Measurements from ENCODE around the gene SIGLEC15. TPM values are rescaled to one million over a fixed set of nuclear protein-coding genes. Genes with fewer than 3 reads are reported as not detected.
"Not testable (repeated sequence)": the region's sequence is repeated elsewhere in the genome, so short reads cannot be mapped to it uniquely, and the experiment has no call there.

The SIGLEC15 gene
- total and polyA plus RNA-seq, 2 donors (not counting 1 experiment from before 2014, with no cell fraction given) = 0.19 to 1.5 TPM

DNA sequence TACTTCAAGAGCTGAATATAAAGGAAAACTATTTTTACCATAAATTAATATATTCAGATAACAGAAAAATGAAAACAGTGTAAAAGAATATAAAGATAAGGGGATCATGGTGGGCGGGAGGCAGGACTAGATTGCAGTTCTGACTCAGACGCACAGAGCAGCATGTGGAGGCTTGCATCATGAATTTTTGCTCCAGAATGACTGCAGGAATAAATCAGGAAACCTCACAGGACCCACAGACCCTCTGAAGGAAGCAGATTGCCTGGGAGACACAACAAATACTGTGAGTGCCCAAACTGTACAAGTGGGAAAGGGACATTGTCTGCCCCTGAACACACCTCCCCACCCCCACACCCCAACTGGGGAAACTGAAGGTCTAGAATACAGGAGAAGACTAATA lies 19.2 kb upstream of the SIGLEC15 start:
- H3K79me2 ChIP-seq (ENCODE audit: control insufficient read depth, insufficient read depth, low read length) = no peaks in the 10 kb centered on the region
- peak overlapping the region; percentile 4 for H2AFZ ChIP-seq (ENCODE audit: low read length)
- H3K9ac ChIP-seq (ENCODE audit: insufficient read depth, low read length) = no peak overlapping the region
- H4K20me1 ChIP-seq (ENCODE audit: control insufficient read depth, extremely low read depth, insufficient read depth, low read length) = no peaks in the 10 kb centered on the region
- no peaks in the 10 kb centered on the region for H3K9me3 ChIP-seq (ENCODE audit: control insufficient read depth, insufficient read depth, low read depth, low read length)
- DNase-seq (ENCODE audit: low read depth in 2 of 2) = peak; percentile 46 to 88
- no peaks in the 10 kb centered on the region for H3K27me3 ChIP-seq (ENCODE audit: control insufficient read depth, insufficient read depth, low read length)
- TF ChIP-seq EZH2 (IDR thresholded peaks at IDR 0.05; ENCODE audit: low read length, missing control alignments) = no peak
- TF ChIP-seq, protein P1, sequence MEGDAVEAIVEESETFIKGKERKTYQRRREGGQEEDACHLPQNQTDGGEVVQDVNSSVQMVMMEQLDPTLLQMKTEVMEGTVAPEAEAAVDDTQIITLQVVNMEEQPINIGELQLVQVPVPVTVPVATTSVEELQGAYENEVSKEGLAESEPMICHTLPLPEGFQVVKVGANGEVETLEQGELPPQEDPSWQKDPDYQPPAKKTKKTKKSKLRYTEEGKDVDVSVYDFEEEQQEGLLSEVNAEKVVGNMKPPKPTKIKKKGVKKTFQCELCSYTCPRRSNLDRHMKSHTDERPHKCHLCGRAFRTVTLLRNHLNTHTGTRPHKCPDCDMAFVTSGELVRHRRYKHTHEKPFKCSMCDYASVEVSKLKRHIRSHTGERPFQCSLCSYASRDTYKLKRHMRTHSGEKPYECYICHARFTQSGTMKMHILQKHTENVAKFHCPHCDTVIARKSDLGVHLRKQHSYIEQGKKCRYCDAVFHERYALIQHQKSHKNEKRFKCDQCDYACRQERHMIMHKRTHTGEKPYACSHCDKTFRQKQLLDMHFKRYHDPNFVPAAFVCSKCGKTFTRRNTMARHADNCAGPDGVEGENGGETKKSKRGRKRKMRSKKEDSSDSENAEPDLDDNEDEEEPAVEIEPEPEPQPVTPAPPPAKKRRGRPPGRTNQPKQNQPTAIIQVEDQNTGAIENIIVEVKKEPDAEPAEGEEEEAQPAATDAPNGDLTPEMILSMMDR (conservative IDR thresholded peaks at IDR 0.05 in 1 of 2, IDR thresholded peaks at IDR 0.05 in 1 of 2; ENCODE audit: low read depth in 1 of 2, low read length in 2 of 2) = no peak
- H3K27ac ChIP-seq (ENCODE audit: insufficient read depth, low read length) = peak overlapping the region; percentile 17
- H3K36me3 ChIP-seq (ENCODE audit: control insufficient read depth, insufficient read depth, low read length) = no peaks in the 10 kb centered on the region
- H3K4me1 ChIP-seq (ENCODE audit: control insufficient read depth, extremely low read depth, insufficient read depth, low read length) = peaks cover 14% of the 10 kb centered on the region
- no peak overlapping the region for H3K4me2 ChIP-seq (ENCODE audit: extremely low read depth, insufficient read depth, low read length)
- H3K4me3 ChIP-seq (replicated peaks in 1 of 4; ENCODE audit: control extremely low read depth in 1 of 4, insufficient read depth in 1 of 4, low read depth in 3 of 4, low read length in 4 of 4) = no peak overlapping the region

DNA sequence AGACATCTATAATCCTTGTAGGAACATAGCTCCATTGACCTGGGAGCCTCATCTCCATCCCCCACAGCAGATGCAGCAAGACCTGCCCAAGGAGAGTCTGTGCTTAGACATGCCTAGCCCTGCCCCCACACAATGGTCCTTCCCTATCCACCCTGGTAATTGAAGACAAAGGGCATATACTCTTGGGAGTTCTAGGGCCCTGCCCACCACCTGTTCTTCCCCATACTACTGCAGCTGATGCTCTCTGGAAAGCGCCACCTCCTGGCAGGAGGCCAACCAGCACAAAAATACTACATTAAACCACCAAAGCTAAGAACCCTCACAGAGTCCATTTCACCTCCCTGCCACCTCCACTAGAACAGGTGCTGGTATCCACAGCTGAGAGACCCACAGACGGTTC lies 18.3 kb upstream of the SIGLEC15 start:
- not testable (repeated sequence) for H3K27ac ChIP-seq (ENCODE audit: insufficient read depth, low read length); H3K4me3 ChIP-seq (replicated peaks in 1 of 4; ENCODE audit: control extremely low read depth in 1 of 4, insufficient read depth in 1 of 4, low read depth in 3 of 4, low read length in 4 of 4); H2AFZ ChIP-seq (ENCODE audit: low read length); H3K9me3 ChIP-seq (ENCODE audit: control insufficient read depth, insufficient read depth, low read depth, low read length); DNase-seq (ENCODE audit: low read depth in 2 of 2); H3K4me2 ChIP-seq (ENCODE audit: extremely low read depth, insufficient read depth, low read length); H3K9ac ChIP-seq (ENCODE audit: insufficient read depth, low read length); H3K36me3 ChIP-seq (ENCODE audit: control insufficient read depth, insufficient read depth, low read length); H3K27me3 ChIP-seq (ENCODE audit: control insufficient read depth, insufficient read depth, low read length); H4K20me1 ChIP-seq (ENCODE audit: control insufficient read depth, extremely low read depth, insufficient read depth, low read length); H3K79me2 ChIP-seq (ENCODE audit: control insufficient read depth, insufficient read depth, low read length); H3K4me1 ChIP-seq (ENCODE audit: control insufficient read depth, extremely low read depth, insufficient read depth, low read length)

DNA sequence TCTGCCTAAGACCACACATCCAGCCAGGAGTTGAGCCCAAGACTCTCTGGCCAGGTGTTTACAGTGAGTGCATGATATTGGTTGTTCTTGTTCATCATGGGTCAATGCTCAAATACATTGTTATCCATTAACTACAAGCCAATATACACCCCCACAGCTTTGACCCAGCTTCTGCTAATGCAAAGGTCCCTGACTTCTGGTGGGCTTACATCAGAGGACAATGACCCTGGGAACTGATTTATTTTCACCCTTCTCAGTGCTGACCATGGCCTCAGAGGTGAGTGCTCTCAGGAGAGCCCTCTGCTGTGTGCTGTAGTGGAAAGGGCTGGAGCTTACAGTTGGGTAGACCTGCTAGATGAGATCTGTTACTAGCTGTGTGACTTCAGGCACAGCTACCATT lies 10.7 kb upstream of the SIGLEC15 start:
- DNase-seq (ENCODE audit: low read depth in 2 of 2) = not testable (repeated sequence)

DNA sequence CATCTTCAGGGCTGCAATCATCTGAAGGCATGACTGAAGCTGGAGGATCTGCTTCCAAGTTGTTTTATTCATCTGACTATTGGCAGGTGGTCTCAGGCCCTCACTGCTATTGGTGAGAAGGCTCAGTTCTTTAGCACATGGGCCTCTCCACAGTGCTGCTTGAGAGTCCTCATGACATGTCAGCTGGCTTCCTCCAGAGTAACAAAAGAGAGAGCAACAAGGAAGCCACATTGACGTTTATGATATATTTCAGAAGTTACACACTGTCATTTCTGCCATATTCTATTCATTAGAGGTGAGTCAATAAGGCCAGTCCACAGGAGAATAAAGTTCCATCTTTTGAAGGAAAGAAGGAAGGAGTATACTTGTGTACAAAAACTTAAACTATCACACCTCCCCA lies 7.9 kb upstream of the SIGLEC15 start:
- H4K20me1 ChIP-seq (ENCODE audit: control insufficient read depth, extremely low read depth, insufficient read depth, low read length) = no peaks in the 10 kb centered on the region
- H3K79me2 ChIP-seq (ENCODE audit: control insufficient read depth, insufficient read depth, low read length) = no peaks in the 10 kb centered on the region
- H3K36me3 ChIP-seq (ENCODE audit: control insufficient read depth, insufficient read depth, low read length) = no peaks in the 10 kb centered on the region
- H3K27ac ChIP-seq (ENCODE audit: insufficient read depth, low read length) = no peak overlapping the region
- H3K27me3 ChIP-seq (ENCODE audit: control insufficient read depth, insufficient read depth, low read length) = no peaks in the 10 kb centered on the region
- no peak overlapping the region for H3K4me2 ChIP-seq (ENCODE audit: extremely low read depth, insufficient read depth, low read length)
- peaks cover 4% of the 10 kb centered on the region for H3K4me1 ChIP-seq (ENCODE audit: control insufficient read depth, extremely low read depth, insufficient read depth, low read length)
- no peaks in the 10 kb centered on the region for H3K9me3 ChIP-seq (ENCODE audit: control insufficient read depth, insufficient read depth, low read depth, low read length)
- no peak for TF ChIP-seq EZH2 (IDR thresholded peaks at IDR 0.05; ENCODE audit: low read length, missing control alignments)
- TF ChIP-seq, protein P1 (conservative IDR thresholded peaks at IDR 0.05 in 1 of 2, IDR thresholded peaks at IDR 0.05 in 1 of 2; ENCODE audit: low read depth in 1 of 2, low read length in 2 of 2) = no peak
- H3K9ac ChIP-seq (ENCODE audit: insufficient read depth, low read length) = no peak overlapping the region
- H2AFZ ChIP-seq (ENCODE audit: low read length) = no peak overlapping the region
- no peak overlapping the region for H3K4me3 ChIP-seq (replicated peaks in 1 of 4; ENCODE audit: control extremely low read depth in 1 of 4, insufficient read depth in 1 of 4, low read depth in 3 of 4, low read length in 4 of 4)
- no peak for DNase-seq (ENCODE audit: low read depth in 2 of 2)

More for the DNA sequence above, 10.7 kb upstream of the SIGLEC15 start:
- H3K36me3 ChIP-seq (ENCODE audit: control insufficient read depth, insufficient read depth, low read length); H3K9ac ChIP-seq (ENCODE audit: insufficient read depth, low read length); H3K79me2 ChIP-seq (ENCODE audit: control insufficient read depth, insufficient read depth, low read length); H3K27me3 ChIP-seq (ENCODE audit: control insufficient read depth, insufficient read depth, low read length); H3K9me3 ChIP-seq (ENCODE audit: control insufficient read depth, insufficient read depth, low read depth, low read length); H4K20me1 ChIP-seq (ENCODE audit: control insufficient read depth, extremely low read depth, insufficient read depth, low read length); H3K4me1 ChIP-seq (ENCODE audit: control insufficient read depth, extremely low read depth, insufficient read depth, low read length); H3K27ac ChIP-seq (ENCODE audit: insufficient read depth, low read length); H3K4me2 ChIP-seq (ENCODE audit: extremely low read depth, insufficient read depth, low read length); H2AFZ ChIP-seq (ENCODE audit: low read length); H3K4me3 ChIP-seq (replicated peaks in 1 of 4; ENCODE audit: control extremely low read depth in 1 of 4, insufficient read depth in 1 of 4, low read depth in 3 of 4, low read length in 4 of 4): not testable (repeated sequence)

DNA sequence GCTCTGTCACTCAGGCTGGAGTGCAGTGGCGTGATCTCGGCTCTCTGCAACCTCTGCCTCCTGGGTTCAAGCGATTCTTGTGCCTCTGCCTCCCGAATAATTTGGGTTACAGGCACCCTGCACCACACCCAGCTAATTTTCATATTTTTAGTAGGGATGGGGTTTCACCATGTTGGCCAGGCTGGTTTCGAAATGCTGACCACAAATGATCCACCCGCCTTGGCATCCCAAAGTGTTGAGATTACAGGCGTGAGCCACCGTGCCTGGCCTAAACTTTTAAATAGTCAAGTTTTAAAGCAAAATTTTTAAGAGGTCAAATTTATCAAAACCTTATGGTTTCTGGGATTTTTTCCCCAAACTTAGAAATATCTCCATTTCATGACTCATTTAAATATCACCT lies 6.7 kb upstream of the SIGLEC15 start:
- not testable (repeated sequence) for H3K4me3 ChIP-seq (replicated peaks in 1 of 4; ENCODE audit: control extremely low read depth in 1 of 4, insufficient read depth in 1 of 4, low read depth in 3 of 4, low read length in 4 of 4); H3K9me3 ChIP-seq (ENCODE audit: control insufficient read depth, insufficient read depth, low read depth, low read length); H3K27ac ChIP-seq (ENCODE audit: insufficient read depth, low read length); H3K79me2 ChIP-seq (ENCODE audit: control insufficient read depth, insufficient read depth, low read length); H3K27me3 ChIP-seq (ENCODE audit: control insufficient read depth, insufficient read depth, low read length); H3K4me1 ChIP-seq (ENCODE audit: control insufficient read depth, extremely low read depth, insufficient read depth, low read length); H2AFZ ChIP-seq (ENCODE audit: low read length); H3K4me2 ChIP-seq (ENCODE audit: extremely low read depth, insufficient read depth, low read length); H3K36me3 ChIP-seq (ENCODE audit: control insufficient read depth, insufficient read depth, low read length); H3K9ac ChIP-seq (ENCODE audit: insufficient read depth, low read length); H4K20me1 ChIP-seq (ENCODE audit: control insufficient read depth, extremely low read depth, insufficient read depth, low read length)
- peak in 1 of 2 donors; percentile 51 for DNase-seq (ENCODE audit: low read depth in 2 of 2)
